Mucosa of rectum (tissue), 2 donors: ENCODE measurements around the gene CHTF8.
"Not testable (repeated sequence)": the region's sequence is repeated elsewhere in the genome, so short reads cannot be mapped to it uniquely, and the experiment has no call there.

Source experiments
- H3K27ac ChIP-seq, 2 donors: one replicate each; pipeline ENCODE4 v1.7.0; 2013; ENCODE audit warnings: inconsistent platforms in 2 of 2, low read depth in 2 of 2, low read length in 2 of 2
- H3K27me3 ChIP-seq, 2 donors: one replicate each; pipeline ENCODE4 v1.7.0; 2013; ENCODE audit warnings: low read length in 2 of 2; ENCODE audit not compliant: control insufficient read depth in 2 of 2, insufficient read depth in 2 of 2
- H3K36me3 ChIP-seq, 2 donors: one replicate each; pipeline ENCODE4 v1.7.0; 2013; ENCODE audit warnings: low read length in 2 of 2; ENCODE audit not compliant: control insufficient read depth in 2 of 2, insufficient read depth in 2 of 2
- H3K4me1 ChIP-seq, 2 donors: one replicate each; pipeline ENCODE4 v1.7.0; 2013; ENCODE audit warnings: low read length in 2 of 2, mild to moderate bottlenecking in 1 of 2; ENCODE audit not compliant: control insufficient read depth in 2 of 2, insufficient read depth in 2 of 2
- H3K4me3 ChIP-seq, 2 donors: one replicate each; pipeline ENCODE4 v1.7.0; 2013; ENCODE audit warnings: low read length in 2 of 2
- H3K9ac ChIP-seq, 2 donors: one replicate each; pipeline ENCODE4 v1.7.0; 2013; ENCODE audit warnings: low read length in 2 of 2, low read depth in 1 of 2, mild to moderate bottlenecking in 1 of 2
- H3K9me3 ChIP-seq, 2 donors: one replicate each; pipeline ENCODE4 v1.7.0; 2013; ENCODE audit warnings: low read length in 2 of 2; ENCODE audit not compliant: control insufficient read depth in 2 of 2
- donor health status: healthy.
- donor health status: Normal muscosa, but diverticular disease.

The CHTF8 gene

DNA sequence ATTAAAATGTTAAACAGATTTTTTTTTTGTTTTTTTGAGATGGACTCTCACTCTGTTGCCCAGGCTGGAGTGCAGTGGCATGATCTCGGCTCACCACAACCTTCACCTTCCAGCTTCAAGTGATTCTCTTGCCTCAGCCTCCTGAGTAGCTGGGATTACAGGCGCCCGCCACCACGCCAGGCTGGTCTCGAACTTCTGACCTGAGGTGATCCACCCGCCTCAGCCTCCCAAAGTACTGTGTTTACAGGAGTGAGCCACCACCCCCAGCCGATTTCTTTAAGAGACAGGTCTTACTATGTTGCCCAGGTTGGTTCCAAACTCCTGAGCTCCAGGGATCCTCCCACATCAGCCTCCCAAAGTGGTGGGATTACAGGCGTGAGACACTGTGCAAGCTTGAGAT is 8.0 kb downstream of the CHTF8 start:
- not testable (repeated sequence) for H3K27me3 ChIP-seq, H3K4me1 ChIP-seq, H3K4me3 ChIP-seq, H3K9ac ChIP-seq, H3K9me3 ChIP-seq, H3K27ac ChIP-seq
- H3K36me3 ChIP-seq: peaks cover 8 to 22% of the 10 kb centered on the region in 2 donors

DNA sequence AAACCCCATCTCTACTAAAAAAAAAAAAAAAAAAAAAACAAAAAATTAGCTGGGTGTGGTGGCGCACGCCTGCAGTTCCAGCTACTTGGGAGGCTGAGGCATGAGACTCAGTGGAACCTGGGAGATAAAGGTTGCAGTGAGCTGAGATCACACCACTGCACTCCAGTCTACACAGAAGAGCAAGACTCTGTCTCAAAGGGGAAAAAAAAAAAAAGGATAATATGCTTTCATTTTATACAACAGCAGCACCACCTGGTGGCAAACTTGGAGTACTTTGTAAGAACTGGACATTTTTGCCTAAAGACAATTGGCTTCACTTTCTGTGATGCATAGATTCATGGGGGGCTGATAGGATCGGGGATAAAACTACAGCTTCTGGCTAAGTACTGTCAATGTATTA is 8.5 kb downstream of the CHTF8 start:
- Histone ChIP-seq H3K27me3 (no peaks in the 10 kb centered on the region), H3K9me3 (no peaks in the 10 kb centered on the region), H3K4me1 (peaks cover 0 to 4% of the 10 kb centered on the region in 2 donors), H3K4me3 (no peak overlapping the region), H3K27ac (no peak overlapping the region), H3K36me3 (peaks cover 11 to 26% of the 10 kb centered on the region in 2 donors), H3K9ac (no peak overlapping the region)

DNA sequence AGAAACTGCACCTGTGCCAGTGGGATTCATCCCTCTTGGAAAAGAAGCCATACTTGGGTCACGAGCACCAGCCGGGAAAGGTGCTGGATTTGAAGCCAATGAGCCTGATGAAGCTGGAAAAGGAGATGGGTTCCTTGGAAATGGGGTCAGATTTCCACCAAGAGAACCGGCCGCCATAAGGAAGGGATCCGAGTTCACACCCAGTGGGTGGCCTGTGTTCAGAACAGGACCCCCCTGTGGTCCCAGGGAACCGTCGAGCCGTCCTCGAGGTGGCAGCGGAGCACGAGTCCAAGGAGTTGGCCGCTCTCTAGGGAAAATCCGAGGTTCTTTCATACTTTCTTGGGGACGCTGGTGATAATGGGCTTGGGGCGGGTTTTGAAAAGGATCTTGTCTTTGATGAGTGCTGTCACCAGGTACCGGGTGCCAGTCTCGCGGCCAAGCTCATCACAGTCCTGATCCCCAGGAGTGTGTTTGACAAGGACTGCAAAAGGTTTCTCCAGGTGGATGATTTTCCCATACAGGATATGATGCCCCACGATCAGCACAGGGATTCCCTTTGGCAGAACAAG is 12.2 kb downstream of the CHTF8 start:
- no peak overlapping the region for H3K9ac ChIP-seq
- H3K4me3 ChIP-seq: no peak overlapping the region
- H3K36me3 ChIP-seq: peaks cover 26 to 55% of the 10 kb centered on the region in 2 donors
- no peaks in the 10 kb centered on the region for H3K27me3 ChIP-seq
- H3K27ac ChIP-seq: no peak overlapping the region
- no peaks in the 10 kb centered on the region for H3K9me3 ChIP-seq
- no peaks in the 10 kb centered on the region for H3K4me1 ChIP-seq

DNA sequence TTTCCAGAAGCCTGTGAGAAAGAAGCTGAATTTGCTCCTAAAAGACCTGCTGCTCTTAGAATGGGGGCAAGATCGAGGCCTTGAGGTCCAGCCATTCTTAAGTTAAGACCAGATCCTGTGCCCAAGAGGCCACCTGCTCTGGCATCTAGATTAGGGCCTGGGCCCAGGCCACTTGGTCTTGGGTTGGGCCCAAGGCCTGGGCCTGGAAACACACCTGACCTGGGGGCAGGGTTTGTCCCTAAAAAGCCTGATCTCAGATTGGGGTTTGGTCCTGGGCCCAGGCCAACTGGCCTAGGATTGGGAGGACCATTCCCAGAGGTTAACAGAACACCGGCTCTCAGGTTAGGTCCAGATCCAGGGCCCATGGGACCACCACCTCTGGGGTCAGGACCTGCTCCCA is 12.9 kb downstream of the CHTF8 start:
- peaks cover 33 to 62% of the 10 kb centered on the region in 2 donors for H3K36me3 ChIP-seq
- no peak overlapping the region for H3K9ac ChIP-seq
- no peak overlapping the region for H3K27ac ChIP-seq
- H3K9me3 ChIP-seq: no peaks in the 10 kb centered on the region
- H3K4me1 ChIP-seq: no peaks in the 10 kb centered on the region
- H3K27me3 ChIP-seq: no peaks in the 10 kb centered on the region
- no peak overlapping the region for H3K4me3 ChIP-seq

DNA sequence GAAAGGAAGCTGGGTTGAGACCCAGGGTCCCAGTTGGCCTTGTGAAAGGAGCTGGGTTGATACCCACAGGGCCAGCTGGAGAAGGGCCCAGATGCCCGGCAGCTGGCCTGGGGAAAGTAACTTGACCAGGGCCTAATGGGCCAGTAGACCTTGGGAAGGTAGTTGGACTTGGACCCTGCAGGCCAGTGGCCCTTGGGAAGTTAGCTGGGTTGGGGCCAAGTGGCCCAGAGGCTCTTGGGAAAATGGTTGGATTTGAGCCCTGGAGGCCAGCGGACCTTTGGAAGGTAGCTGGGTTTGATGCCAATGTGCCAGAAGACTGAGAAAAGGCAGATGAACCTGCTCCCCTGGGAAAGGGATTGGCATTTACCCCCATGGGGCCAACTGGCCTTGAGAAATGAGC is 13.4 kb downstream of the CHTF8 start:
- no peaks in the 10 kb centered on the region for H3K4me1 ChIP-seq
- H3K36me3 ChIP-seq: peaks cover 36 to 67% of the 10 kb centered on the region in 2 donors
- H3K9me3 ChIP-seq: no peaks in the 10 kb centered on the region
- no peak overlapping the region for H3K27ac ChIP-seq
- no peak overlapping the region for H3K4me3 ChIP-seq
- no peaks in the 10 kb centered on the region for H3K27me3 ChIP-seq
- no peak overlapping the region for H3K9ac ChIP-seq

DNA sequence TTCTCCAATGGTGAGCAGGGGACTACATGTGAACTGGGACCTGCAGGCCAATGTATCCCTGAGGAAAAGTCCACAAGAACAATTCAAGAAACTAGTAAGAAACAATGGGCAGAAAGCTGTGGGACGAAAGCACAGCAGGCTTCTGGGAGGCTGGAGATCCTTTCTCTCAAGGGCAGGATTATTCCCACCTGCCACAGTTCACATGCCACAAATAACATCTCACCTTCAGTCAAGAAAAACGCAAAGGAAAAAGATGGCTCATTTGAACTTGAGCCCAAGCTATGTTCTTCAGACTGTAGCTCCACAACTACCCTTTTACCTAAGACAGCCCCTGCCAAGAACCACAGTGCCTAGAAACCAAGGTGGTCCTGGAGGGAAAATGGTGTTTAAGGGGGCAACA is 13.9 kb downstream of the CHTF8 start:
- H3K9me3 ChIP-seq: no peaks in the 10 kb centered on the region
- no peaks in the 10 kb centered on the region for H3K4me1 ChIP-seq
- H3K36me3 ChIP-seq: peaks cover 36 to 72% of the 10 kb centered on the region in 2 donors
- no peak overlapping the region for H3K9ac ChIP-seq
- no peaks in the 10 kb centered on the region for H3K27me3 ChIP-seq
- H3K27ac ChIP-seq: no peak overlapping the region
- no peak overlapping the region for H3K4me3 ChIP-seq

DNA sequence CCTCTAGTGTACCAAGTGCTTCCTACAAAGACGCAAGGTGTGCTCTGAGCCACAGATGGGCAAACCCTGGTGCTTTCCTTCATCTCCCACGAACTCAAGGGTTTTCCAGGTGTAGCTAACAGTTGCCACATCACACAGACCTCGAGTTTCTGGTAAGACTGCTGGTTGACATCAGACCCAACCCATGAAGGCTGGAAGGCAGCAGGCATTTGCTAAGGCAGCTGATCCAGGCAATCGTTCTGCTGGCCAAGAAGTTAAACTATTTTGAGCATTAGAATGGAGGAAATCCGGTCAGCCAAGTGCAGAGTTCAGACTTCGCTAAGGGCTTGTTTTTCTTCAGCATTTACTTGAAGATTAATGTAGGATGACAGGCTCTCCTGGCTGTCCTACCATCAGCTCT is 15.5 kb downstream of the CHTF8 start:
- H3K4me1 ChIP-seq: no peaks in the 10 kb centered on the region
- H3K27ac ChIP-seq: no peak overlapping the region
- peaks cover 36 to 76% of the 10 kb centered on the region in 2 donors for H3K36me3 ChIP-seq

DNA sequence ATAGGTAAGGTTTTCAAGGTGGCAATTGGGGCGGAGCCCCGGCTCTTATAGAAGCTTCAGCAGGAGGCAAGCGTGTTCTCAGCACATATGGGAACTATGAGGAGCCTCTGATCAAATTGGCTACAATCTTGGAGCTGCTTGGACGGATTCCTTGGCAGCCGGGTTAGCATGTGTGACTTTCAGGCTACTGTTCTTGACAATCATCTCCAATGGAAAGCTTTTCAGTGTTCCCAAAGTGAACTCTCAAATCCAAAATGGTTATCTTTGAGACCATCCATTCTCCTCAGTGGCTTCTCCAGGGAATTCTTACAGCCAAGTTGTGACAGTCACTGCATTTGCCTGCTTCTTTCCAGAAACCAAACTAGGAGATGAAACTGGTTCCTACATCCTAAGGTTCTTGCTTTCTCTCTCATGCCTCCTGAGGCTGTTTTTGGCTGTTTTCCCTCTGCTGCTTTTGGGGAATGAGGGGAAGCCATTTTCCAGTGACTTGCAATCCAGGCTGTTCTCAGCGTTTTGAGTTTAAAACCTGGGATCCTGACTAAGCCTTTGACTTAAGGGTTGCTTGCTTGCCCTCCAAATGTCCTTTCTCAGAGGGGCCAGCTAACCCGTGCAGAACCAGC is 16.0 kb downstream of the CHTF8 start:
- Histone ChIP-seq H3K36me3 (peaks cover 36 to 79% of the 10 kb centered on the region in 2 donors), H3K9ac (no peak overlapping the region), H3K27ac (no peak overlapping the region), H3K4me3 (no peak overlapping the region), H3K9me3 (no peaks in the 10 kb centered on the region), H3K4me1 (no peaks in the 10 kb centered on the region), H3K27me3 (no peaks in the 10 kb centered on the region)

More for the DNA sequence above, 15.5 kb downstream of the CHTF8 start:
- no peaks in the 10 kb centered on the region for H3K27me3 ChIP-seq
- no peak overlapping the region for H3K9ac ChIP-seq
- no peak overlapping the region for H3K4me3 ChIP-seq
- no peaks in the 10 kb centered on the region for H3K9me3 ChIP-seq

DNA sequence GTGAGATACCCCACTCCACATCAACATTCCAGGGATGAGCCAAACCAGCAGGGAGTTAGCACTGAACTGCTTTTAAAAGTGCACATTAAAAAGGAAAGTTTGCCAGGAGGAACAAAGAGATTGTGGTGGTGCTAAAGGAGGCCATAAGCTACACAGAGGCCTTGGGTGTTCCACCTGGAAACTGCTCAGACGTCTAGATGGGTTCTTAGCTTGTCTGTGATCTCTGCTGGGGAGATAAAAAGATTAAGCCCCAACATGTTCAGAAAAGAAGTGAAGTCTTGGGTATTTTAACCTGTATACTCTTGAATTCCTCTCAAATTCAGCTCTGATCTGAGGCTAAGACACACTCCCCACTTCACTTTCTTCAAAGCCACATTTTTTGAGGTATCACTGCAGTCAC is 16.6 kb downstream of the CHTF8 start:
- H3K9ac ChIP-seq: no peak overlapping the region
- H3K27me3 ChIP-seq: no peaks in the 10 kb centered on the region
- H3K4me3 ChIP-seq: no peak overlapping the region
- H3K4me1 ChIP-seq: no peaks in the 10 kb centered on the region
- H3K27ac ChIP-seq: no peak overlapping the region
- H3K9me3 ChIP-seq: no peaks in the 10 kb centered on the region
- peaks cover 34 to 77% of the 10 kb centered on the region in 2 donors for H3K36me3 ChIP-seq

DNA sequence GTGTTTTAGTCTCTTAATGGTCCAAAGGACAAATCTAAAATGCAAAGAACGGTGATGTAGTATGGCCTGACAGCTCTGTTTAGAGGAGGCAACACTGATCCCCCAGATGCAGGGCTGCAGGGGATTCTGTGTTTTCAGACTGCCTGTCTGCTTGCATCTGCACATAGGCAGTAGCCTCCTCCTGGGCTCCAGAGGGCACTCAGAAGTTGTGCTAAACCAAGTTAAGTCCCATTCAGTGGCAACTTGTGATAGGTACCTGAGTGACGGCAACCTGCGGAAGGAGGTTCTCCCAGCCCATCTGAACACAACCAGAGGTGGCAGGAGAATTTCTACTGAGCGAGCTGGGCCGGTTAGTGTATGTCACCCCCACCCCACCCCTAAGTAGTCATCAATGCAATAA is 17.0 kb downstream of the CHTF8 start:
- H3K27ac ChIP-seq: no peak overlapping the region
- no peak overlapping the region for H3K9ac ChIP-seq
- H3K36me3 ChIP-seq: peaks cover 30 to 76% of the 10 kb centered on the region in 2 donors
- no peaks in the 10 kb centered on the region for H3K9me3 ChIP-seq
- no peaks in the 10 kb centered on the region for H3K4me1 ChIP-seq
- no peaks in the 10 kb centered on the region for H3K27me3 ChIP-seq
- H3K4me3 ChIP-seq: no peak overlapping the region
